HG02852 (cell line): ENCODE data around the gene PDZK1IP1.
"Not testable (repeated sequence)": the region's sequence is repeated elsewhere in the genome, so short reads cannot be mapped to it uniquely, and the experiment has no call there.

ENCODE experiments used
- ATAC-seq: cut with Tn5 transposase; IDR thresholded peaks from one replicate; pipeline ENCODE4 v1.9.1; 2021; ENCODE audit warnings: mild to moderate bottlenecking, moderate library complexity; ENCODE audit not compliant: unreplicated experiment

PDZK1IP1 gene

GRCh38 chr1:47140358-47140757 is 49.5 kb downstream of the PDZK1IP1 start:
- ATAC-seq, result not testable (repeated sequence)

GRCh38 chr1:47137925-47138615 is 51.8 kb downstream of the PDZK1IP1 start:
- no peak for ATAC-seq

GRCh38 chr1:47137198-47137597 is 52.6 kb downstream of the PDZK1IP1 start, which contains the start of gene CYP4A22:
Gene CYP4A22, plus strand, starts transcription at chr1:47137441. Its CDS starts 45 bp downstream, at chr1:47137486.
- no peak for ATAC-seq
